NCI-H1048 (cell line): ENCODE measurements around the gene SPRN.
"Not testable (repeated sequence)": the region's sequence is repeated elsewhere in the genome, so short reads cannot be mapped to it uniquely, and the experiment has no call there.

Experiments used
- DNase-seq: peaks from one replicate; lab custom pipeline; 2025; lab: John Stamatoyannopoulos, UW

SPRN gene

DNA sequence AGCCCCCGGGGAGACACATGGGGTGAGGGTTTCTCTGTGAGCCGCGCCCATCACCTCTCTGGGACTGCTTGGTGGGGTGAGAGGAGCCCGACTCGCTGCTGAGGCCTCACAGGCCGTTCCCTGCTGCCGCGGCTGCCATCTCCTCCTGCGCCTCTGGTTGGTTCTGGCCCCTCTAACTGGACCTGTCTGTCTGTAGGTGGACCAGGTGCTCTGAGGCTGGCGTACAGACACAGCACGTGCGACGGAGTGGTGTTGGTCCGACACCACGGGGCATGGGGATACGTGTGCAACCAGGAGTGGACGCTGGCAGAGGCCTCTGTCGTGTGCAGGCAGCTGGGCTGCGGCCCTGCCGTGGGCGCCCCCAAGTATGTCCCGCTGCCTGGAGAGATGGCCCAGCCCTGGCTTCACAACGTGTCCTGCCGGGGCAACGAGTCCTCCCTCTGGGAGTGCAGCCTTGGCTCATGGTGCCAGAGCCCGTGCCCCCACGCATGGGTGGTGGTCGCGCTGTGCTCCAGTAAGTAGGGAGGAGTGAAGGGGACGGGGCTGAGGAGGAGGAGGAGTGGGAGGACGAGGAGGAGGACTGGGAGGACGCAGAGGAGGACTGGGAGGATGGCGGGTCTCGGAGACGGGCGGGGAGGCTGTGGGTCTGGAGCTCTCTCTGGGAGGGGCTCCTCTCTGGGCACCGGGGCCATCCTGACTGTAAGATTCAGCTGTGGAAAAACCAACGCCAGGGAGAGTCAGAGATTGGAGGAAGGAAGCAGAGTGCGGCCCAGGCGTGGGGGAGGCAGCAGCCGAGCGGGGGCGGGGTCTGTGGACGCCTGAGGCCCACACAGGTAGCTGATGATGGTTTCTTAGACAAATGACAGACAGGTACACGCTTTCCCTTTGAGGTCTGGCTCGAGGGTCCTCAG lies 31.9 kb upstream of the SPRN start:
- DNase-seq: no peak

- no peak for DNase-seq
Measured at GRCh38 chr10:133455611-133456031, 31.2 kb upstream of the SPRN start.

DNA sequence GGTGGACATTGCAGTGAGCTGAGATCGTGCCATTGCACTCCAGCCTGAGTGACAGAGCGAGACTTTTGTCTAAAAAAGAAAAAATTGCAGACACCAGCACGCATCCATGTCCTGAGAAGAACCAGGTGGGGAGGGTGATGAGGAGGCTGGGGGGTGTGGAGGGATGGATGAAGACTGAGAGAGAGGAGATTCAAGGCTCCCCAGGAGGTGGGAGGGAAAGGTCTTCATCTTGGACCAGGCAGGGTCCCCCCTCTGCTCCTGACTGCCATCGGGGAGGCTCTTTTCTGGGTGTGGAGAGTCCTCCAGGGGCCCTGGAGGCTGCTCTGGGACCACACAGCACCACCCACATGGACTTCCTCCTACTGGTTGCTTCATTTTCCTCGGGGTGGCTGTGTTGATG lies 30.8 kb upstream of the SPRN start:
- no peak for DNase-seq

DNA sequence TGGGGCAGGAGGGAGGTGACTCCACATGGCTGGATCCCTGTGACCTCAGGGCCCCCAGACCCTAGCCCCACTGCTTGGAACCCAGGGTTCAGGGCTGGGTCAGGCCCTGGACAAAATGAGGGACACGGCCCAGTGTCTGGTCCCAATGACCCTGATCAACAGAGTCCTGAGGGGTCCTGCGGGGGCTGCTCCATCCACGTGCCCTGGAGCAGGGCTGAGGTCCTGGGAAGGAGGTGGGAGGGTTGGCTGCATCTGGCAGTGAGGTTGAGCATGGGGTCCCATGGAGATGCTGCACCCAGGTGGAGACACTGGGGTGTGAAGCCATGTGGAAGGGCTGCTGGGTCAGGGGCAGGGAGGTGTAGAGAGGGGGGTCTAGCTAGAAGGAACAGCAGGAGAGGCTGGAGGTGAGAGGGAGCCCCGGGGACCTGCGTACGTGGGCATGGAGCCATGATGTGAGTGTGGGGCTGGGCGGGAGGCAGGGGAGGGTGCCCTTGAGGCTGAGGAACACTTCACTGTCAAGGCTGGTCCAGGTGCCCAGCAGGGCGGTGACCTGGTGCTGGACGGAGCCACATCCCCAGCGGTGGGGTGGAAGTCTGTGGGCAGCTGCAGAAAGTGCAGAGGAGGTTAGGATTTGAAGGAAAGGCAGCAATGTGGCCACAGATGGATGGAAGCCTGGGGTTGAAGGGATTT lies 29.9 kb upstream of the SPRN start:
- DNase-seq: no peak

DNA sequence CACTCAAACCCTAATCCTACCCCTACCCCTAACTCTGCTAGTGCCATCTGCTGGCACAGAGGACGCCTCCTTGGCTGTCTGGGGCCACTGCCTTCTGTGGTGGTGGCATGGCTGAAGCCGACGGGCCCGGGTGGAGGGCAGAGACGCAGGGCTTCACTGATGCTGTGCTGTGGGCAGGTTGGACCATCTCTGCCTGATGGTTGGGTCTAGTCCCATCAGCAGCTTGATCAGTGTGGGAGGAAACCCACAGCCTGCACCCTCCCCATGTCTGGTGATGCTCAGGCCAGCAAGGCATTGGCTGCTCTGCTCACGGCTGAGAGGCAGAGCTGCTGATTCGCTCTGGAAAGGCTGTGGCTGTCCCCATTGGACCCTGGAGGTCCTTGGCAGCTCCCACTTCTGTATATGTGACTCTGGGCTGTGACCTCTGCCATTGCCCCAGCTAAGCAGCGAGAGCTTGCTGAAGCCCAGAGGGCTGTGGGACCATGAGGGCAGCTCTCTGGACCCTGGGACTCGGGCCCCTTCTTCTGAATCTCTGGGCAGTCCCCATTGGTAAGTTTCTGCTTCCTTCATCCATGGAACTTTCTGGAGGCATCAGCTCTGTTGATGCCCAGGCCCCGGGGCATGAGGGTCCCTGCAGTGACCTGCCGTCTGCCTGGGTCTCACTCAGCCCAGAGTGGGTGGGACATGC lies 29.2 kb upstream of the SPRN start, which contains the start of gene SCART1:
Gene SCART1, plus strand, starts transcription at position 430 of the 688 bp plus-strand sequence. Its CDS starts 53 bp downstream, at position 483.
- DNase-seq: no peak

GRCh38 chr10:133452453-133452852 lies 28.0 kb upstream of the SPRN start:
- no peak for DNase-seq

GRCh38 chr10:133451346-133451745 lies 26.9 kb upstream of the SPRN start:
- DNase-seq: no peak

DNA sequence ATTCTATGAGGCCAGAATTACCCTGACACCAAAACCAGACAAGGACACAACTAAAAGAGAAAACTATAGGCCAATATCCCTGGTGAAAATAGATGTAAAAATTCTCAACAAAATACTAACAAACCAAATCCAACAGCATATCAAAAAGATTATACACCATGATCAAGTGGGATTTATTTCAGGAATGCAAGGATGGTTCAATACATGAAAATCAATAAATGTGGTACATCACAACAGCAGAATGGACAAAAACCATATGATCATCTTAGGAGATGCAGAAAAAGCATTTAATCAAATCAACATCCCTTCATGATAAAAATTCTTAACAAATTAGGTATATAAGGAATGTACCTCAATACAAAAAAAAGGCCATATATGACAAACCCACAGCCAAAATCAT lies 23.7 kb upstream of the SPRN start:
- no peak for DNase-seq

DNA sequence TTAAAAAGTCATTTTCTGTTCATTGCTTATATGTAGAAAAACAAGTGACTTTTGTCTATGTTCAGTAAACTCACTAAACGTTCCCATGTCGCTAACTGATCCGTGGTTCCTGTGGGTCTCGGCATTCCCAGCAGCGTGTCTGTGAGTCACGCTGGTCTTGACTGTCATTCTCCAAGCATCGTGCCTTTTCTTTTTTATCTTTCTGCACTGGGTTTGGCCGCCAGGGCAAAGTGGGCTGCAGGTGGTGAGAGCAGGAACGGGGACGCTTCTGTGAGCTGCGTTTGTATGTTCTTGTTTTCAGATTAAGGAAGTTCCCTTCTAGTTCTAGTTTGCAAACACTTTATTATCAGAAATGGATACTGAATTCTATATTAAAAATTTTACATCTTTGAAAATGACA lies 22.6 kb upstream of the SPRN start:
- DNase-seq: no peak

GRCh38 chr10:133445751-133446708 lies 21.6 kb upstream of the SPRN start:
- no peak for DNase-seq

DNA sequence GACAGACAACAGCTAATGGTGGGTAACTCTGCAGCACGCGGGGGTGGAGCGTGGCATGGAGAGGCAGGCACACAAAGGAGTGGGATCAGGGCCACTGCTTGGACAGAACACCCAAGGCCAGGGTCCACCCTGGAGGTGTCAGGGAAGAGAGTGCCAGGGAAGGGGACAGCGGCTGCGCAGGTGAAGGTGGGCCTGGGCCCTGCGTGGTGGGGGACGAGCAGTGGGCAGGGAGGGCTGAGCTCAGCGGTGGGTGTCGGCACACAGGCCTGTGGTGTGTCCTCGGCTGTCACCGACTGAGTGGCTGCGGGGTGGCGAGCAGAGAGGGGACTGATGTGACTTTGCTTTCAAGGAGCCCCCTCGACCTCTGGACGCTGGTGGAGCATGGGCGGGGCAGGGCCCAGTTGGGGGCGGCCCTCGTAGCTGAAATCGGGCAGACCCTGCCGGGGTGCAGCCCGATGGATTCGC lies 20.9 kb upstream of the SPRN start:
- no peak for DNase-seq

- no peak for DNase-seq
Measured at GRCh38 chr10:133444342-133445267, 20.2 kb upstream of the SPRN start.

- DNase-seq: no peak
Measured at GRCh38 chr10:133442967-133443924, 18.8 kb upstream of the SPRN start.

DNA sequence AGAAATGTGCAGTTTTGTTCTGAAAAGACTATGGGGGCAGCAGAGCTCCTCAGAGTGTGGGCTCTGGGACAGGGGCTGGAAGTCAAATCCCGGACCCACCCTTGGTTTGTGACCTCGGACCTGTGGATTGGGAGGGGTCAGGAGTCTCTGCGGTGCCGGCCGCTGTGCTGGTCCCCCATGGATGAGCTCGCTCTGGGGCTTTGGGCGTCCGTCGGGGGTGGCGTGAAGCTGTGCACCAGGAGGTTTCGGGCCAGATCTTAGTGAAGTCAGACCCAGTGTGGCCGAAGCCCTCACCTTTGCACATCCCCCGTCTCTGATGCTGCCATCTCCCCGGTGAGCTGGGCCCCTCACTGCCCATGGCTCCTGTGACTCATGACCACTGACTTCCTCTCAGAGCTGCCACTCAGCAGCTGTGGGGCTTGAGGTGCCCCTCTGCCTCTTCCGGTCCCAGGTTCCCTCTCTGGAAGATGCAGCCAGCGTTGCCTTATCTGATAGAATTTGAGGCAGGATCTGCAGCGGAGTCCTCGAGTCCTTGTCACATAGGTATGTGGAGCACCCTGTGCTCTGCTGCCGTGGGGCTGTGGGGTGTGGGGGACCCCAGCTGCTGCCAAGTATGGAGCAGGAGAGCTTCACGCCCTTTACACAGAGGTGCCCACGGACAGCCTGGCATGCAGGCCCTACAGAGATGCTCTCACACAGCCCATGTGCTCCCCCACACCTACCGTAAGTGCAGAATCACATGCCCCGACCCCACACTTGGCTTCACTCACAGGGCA lies 18.0 kb upstream of the SPRN start:
- no peak for DNase-seq

DNA sequence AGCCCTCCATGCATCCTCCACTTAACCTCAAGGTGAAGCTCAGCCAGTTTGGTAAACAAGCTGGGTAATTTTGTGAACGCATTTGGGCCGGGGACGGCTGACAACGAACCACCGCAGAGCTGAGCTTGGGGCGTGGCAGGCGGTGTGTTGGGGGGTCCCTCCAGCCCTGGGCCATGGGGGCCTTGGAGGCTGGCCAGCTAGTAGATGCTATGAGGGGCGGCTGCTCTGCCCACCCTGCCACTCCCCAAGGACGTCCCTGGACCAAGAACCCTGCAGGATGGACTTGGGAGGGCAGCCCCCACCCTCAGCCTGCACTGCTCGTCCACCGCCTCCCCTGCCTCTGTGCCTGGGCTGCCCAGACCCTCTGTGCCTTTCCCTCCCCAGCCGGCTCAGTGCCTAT lies 17.4 kb upstream of the SPRN start:
- DNase-seq: no peak

DNA sequence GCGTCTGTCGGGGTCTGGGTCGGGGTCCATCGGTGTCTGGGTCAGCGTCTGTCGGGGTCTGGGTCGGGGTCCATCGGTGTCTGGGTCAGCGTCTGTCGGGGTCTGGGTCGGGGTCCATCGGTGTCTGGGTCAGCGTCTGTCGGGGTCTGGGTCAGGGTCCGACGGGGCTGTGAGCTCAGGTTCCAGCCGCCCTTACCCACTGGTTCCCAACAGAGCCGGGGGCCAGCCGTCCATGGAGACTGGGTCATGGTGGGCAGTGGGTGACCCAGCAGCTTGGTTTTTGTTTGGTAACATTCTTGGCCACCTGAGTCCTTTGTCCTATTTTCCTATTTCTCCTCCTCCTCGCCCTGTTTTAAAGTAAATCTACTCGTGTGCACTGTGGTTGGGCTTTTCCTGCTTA lies 16.9 kb upstream of the SPRN start:
- DNase-seq: not testable (repeated sequence)

DNA sequence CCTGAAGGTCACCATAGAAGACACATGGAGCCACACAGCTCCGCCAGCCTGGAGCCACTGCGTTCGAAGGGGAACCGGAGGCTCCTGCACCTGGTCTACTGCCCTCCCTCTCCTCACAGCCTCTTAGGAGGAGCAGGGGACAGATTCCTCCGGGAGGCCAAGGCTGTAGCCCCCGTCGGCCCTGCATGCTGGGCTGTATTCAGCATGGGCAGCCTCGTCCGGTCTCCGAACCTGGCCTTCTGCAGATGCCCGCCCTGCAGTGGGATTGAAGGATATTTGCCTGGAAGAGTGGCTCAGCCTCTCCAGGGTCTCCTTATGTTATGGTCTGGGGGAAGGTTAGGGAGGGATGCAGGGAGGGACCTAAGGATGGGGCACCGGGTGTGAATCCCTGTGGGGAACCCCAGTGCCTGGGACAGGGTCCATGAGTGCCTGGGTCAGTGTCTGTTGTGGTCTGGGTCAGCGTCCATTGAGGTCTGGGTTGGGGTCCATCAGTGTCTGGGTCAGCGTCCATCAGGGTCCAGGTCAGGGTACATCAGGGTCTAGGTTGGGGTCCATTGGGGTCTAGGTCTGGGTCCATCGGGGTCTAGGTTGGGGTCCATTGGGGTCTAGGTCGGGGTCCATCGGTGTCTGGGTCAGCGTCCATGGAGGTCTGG lies 16.3 kb upstream of the SPRN start:
- no peak for DNase-seq
